H1 (cell line): ENCODE results near the gene SSPN. TPM values are rescaled to one million over a fixed set of nuclear protein-coding genes. Genes with fewer than 3 reads are reported as not detected.

Experiments used
- CREB1 ChIP-seq: IDR thresholded peaks from 2 replicates; pipeline ENCODE4 v1.6.1; 2012; ENCODE audit warnings: inconsistent platforms
- EGR1 ChIP-seq: IDR thresholded peaks from 2 replicates; pipeline ENCODE4 v1.6.1; 2011; ENCODE audit warnings: low read depth, low read length, borderline replicate concordance
- GTF2F1 ChIP-seq: IDR thresholded peaks from 2 replicates; pipeline ENCODE4 v1.6.1; 2012; ENCODE audit warnings: low read depth, low read length, improper control_type of control experiment, borderline replicate concordance
- KDM5A ChIP-seq: fragments of 200-600 bp; IDR thresholded peaks from 2 replicates; pipeline ENCODE4 v1.7.1; 2012; ENCODE audit warnings: mild to moderate bottlenecking, low read length, inconsistent platforms, mixed read lengths
- RBBP5 ChIP-seq: IDR thresholded peaks from 2 replicates; pipeline ENCODE4 v1.7.1; 2012; ENCODE audit warnings: low read depth, mild to moderate bottlenecking, inconsistent platforms, low read length, moderate library complexity, borderline replicate concordance
- RFX5 ChIP-seq: IDR thresholded peaks from 2 replicates; pipeline ENCODE4 v1.6.1; 2011; ENCODE audit warnings: low read depth, low read length, improper control_type of control experiment, borderline replicate concordance
- SAP30 ChIP-seq: fragments of 300-600 bp; sonication (generic); IDR thresholded peaks from 2 replicates; pipeline ENCODE4 v1.7.1; 2012; ENCODE audit warnings: low read length, moderate library complexity, mild to moderate bottlenecking, inconsistent platforms; ENCODE audit not compliant: insufficient read depth, insufficient replicate concordance
- SIN3A ChIP-seq, 2 experiments: IDR thresholded peaks in 1 of 2; conservative IDR thresholded peaks in 1 of 2; 2 replicates each; pipeline ENCODE4 v1.6.1; 2011 to 2012; ENCODE audit warnings: low read length in 2 of 2, improper control_type of control experiment in 1 of 2, low read depth in 1 of 2, mild to moderate bottlenecking in 1 of 2
- TEAD4 ChIP-seq: IDR thresholded peaks from 2 replicates; pipeline ENCODE4 v1.6.1; 2012; ENCODE audit warnings: low read depth, low read length, inconsistent platforms, mixed read lengths
- polyA plus RNA-seq, 7 experiments: library from polyadenylated mRNA; depleted of rRNA in 3 of 7; stranded (reverse) in 5 of 7; unstranded in 2 of 7; fragments of >200 nt in 5 of 7; fragments of 200-250 nt in 2 of 7; gene quantifications; 1 replicate in 5 of 7; 2 replicates in 1 of 7; 4 replicates in 1 of 7; pipeline versions ENCODE4 v1.2.1 to v1.2.3, GENCODE V29; 2011 to 2013; ENCODE audit warnings: missing spikeins in 2 of 7, mixed read lengths in 2 of 7
- total RNA-seq: library from RNA; stranded (reverse); fragmentation: NEBNext Ultra II Directional; extraction: Animal tissue kit (Norgen Biotek cat#: 25700); gene quantifications from 2 replicates; pipeline ENCODE4 v1.2.1, GENCODE V29; 2021
- TF ChIP-seq, protein P1 (sequence below): fragments of 300-600 bp; sonication (generic); IDR thresholded peaks from 2 replicates; pipeline ENCODE4 v1.7.1; 2012; ENCODE audit warnings: low read length, moderate library complexity, mild to moderate bottlenecking, inconsistent platforms; ENCODE audit not compliant: insufficient replicate concordance

Gene SSPN
- total and polyA plus RNA-seq, 2 of the 8 experiments (the other 6 are each of a cell fraction or from before 2014, with no cell fraction given) = 0.86 to 1.8 TPM

DNA sequence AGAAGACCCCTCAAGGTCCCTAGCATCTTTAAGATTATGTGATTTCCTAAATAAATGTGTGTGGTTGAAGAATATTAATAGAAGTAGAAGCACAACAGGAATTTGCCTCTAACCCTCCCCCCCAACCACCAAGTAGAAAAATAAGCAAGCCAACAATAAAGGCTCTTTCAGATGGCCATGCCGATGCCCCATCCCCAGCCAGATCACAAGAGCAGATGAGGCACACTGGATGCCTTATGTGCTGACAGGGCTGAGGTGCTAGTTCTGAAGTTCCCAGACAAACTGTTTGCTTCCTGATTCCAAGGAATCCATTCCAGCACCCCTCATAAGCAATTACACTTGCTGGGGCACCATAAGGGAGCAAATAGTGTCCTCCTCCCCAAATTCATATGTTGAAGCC, 90.0 kb downstream of the SSPN start (continued):
- TF ChIP-seq, protein P1, sequence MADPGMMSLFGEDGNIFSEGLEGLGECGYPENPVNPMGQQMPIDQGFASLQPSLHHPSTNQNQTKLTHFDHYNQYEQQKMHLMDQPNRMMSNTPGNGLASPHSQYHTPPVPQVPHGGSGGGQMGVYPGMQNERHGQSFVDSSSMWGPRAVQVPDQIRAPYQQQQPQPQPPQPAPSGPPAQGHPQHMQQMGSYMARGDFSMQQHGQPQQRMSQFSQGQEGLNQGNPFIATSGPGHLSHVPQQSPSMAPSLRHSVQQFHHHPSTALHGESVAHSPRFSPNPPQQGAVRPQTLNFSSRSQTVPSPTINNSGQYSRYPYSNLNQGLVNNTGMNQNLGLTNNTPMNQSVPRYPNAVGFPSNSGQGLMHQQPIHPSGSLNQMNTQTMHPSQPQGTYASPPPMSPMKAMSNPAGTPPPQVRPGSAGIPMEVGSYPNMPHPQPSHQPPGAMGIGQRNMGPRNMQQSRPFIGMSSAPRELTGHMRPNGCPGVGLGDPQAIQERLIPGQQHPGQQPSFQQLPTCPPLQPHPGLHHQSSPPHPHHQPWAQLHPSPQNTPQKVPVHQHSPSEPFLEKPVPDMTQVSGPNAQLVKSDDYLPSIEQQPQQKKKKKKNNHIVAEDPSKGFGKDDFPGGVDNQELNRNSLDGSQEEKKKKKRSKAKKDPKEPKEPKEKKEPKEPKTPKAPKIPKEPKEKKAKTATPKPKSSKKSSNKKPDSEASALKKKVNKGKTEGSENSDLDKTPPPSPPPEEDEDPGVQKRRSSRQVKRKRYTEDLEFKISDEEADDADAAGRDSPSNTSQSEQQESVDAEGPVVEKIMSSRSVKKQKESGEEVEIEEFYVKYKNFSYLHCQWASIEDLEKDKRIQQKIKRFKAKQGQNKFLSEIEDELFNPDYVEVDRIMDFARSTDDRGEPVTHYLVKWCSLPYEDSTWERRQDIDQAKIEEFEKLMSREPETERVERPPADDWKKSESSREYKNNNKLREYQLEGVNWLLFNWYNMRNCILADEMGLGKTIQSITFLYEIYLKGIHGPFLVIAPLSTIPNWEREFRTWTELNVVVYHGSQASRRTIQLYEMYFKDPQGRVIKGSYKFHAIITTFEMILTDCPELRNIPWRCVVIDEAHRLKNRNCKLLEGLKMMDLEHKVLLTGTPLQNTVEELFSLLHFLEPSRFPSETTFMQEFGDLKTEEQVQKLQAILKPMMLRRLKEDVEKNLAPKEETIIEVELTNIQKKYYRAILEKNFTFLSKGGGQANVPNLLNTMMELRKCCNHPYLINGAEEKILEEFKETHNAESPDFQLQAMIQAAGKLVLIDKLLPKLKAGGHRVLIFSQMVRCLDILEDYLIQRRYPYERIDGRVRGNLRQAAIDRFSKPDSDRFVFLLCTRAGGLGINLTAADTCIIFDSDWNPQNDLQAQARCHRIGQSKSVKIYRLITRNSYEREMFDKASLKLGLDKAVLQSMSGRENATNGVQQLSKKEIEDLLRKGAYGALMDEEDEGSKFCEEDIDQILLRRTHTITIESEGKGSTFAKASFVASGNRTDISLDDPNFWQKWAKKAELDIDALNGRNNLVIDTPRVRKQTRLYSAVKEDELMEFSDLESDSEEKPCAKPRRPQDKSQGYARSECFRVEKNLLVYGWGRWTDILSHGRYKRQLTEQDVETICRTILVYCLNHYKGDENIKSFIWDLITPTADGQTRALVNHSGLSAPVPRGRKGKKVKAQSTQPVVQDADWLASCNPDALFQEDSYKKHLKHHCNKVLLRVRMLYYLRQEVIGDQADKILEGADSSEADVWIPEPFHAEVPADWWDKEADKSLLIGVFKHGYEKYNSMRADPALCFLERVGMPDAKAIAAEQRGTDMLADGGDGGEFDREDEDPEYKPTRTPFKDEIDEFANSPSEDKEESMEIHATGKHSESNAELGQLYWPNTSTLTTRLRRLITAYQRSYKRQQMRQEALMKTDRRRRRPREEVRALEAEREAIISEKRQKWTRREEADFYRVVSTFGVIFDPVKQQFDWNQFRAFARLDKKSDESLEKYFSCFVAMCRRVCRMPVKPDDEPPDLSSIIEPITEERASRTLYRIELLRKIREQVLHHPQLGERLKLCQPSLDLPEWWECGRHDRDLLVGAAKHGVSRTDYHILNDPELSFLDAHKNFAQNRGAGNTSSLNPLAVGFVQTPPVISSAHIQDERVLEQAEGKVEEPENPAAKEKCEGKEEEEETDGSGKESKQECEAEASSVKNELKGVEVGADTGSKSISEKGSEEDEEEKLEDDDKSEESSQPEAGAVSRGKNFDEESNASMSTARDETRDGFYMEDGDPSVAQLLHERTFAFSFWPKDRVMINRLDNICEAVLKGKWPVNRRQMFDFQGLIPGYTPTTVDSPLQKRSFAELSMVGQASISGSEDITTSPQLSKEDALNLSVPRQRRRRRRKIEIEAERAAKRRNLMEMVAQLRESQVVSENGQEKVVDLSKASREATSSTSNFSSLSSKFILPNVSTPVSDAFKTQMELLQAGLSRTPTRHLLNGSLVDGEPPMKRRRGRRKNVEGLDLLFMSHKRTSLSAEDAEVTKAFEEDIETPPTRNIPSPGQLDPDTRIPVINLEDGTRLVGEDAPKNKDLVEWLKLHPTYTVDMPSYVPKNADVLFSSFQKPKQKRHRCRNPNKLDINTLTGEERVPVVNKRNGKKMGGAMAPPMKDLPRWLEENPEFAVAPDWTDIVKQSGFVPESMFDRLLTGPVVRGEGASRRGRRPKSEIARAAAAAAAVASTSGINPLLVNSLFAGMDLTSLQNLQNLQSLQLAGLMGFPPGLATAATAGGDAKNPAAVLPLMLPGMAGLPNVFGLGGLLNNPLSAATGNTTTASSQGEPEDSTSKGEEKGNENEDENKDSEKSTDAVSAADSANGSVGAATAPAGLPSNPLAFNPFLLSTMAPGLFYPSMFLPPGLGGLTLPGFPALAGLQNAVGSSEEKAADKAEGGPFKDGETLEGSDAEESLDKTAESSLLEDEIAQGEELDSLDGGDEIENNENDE = no peak
- TF ChIP-seq SAP30 (no peak), RBBP5 (no peak), EGR1 (no peak), SIN3A (conservative IDR thresholded peaks at IDR 0.05 in 1 of 2, IDR thresholded peaks at IDR 0.05 in 1 of 2; ENCODE audit: low read depth in 1 of 2, low read length in 2 of 2) (no peak), TEAD4 (no peak), RFX5 (no peak), GTF2F1 (no peak), KDM5A (no peak), CREB1 (no peak)
